KOPT-K1 (cell line): ENCODE measurements around the gene GXYLT2.
"Not testable (repeated sequence)": the region's sequence is repeated elsewhere in the genome, so short reads cannot be mapped to it uniquely, and the experiment has no call there.

Experiments
- H3K27ac ChIP-seq: fragments of 200-600 bp; sonication (generic); 2 replicates; pipeline ENCODE4 v1.5.1; 2016; ENCODE audit warnings: antibody characterized with exemption, mild to moderate bottlenecking, low read depth, low read length; ENCODE audit not compliant: poor library complexity, severe bottlenecking
- H3K36me3 ChIP-seq: fragments of 200-600 bp; sonication (generic); 2 replicates; pipeline ENCODE4 v1.5.1; 2017; ENCODE audit warnings: antibody characterized with exemption, mild to moderate bottlenecking, low read length, moderate library complexity; ENCODE audit not compliant: insufficient read depth
- H3K9me3 ChIP-seq: fragments of 200-600 bp; sonication (generic); 2 replicates; pipeline ENCODE4 v1.5.1; 2017; ENCODE audit warnings: antibody characterized with exemption, low read length, mild to moderate bottlenecking; ENCODE audit not compliant: insufficient read depth, poor library complexity, severe bottlenecking

GXYLT2 gene

GRCh38 chr3:72907131-72907711 is 19.4 kb downstream of the GXYLT2 start:
- no peaks in the 10 kb centered on the region for H3K9me3 ChIP-seq
- no peak overlapping the region for H3K27ac ChIP-seq
- H3K36me3 ChIP-seq: peaks cover 55% of the 10 kb centered on the region

GRCh38 chr3:72907731-72908620 is 20.1 kb downstream of the GXYLT2 start:
- H3K27ac ChIP-seq: no peak overlapping the region
- H3K9me3 ChIP-seq: no peaks in the 10 kb centered on the region
- H3K36me3 ChIP-seq: peaks cover 62% of the 10 kb centered on the region

- no peak overlapping the region for H3K27ac ChIP-seq
- peaks cover 72% of the 10 kb centered on the region for H3K36me3 ChIP-seq
- H3K9me3 ChIP-seq: no peaks in the 10 kb centered on the region
Observed at GRCh38 chr3:72909591-72909990, 21.7 kb downstream of the GXYLT2 start.

GRCh38 chr3:72912532-72912931 is 24.7 kb downstream of the GXYLT2 start:
- peaks cover 76% of the 10 kb centered on the region for H3K36me3 ChIP-seq
- H3K9me3 ChIP-seq: no peaks in the 10 kb centered on the region
- no peak overlapping the region for H3K27ac ChIP-seq

- peaks cover 69% of the 10 kb centered on the region for H3K36me3 ChIP-seq
- H3K9me3 ChIP-seq: no peaks in the 10 kb centered on the region
- no peak overlapping the region for H3K27ac ChIP-seq
Observed at GRCh38 chr3:72914383-72914782, 26.5 kb downstream of the GXYLT2 start.

GRCh38 chr3:72916250-72916649 is 28.4 kb downstream of the GXYLT2 start:
- H3K27ac ChIP-seq: no peak overlapping the region
- peaks cover 55% of the 10 kb centered on the region for H3K36me3 ChIP-seq
- H3K9me3 ChIP-seq: no peaks in the 10 kb centered on the region

GRCh38 chr3:72919520-72919919 is 31.7 kb downstream of the GXYLT2 start:
- Histone ChIP-seq H3K27ac (no peak overlapping the region), H3K36me3 (peaks cover 59% of the 10 kb centered on the region)

GRCh38 chr3:72924055-72924454 is 36.2 kb downstream of the GXYLT2 start:
- H3K36me3 ChIP-seq: peaks cover 80% of the 10 kb centered on the region
- peaks cover 15% of the 10 kb centered on the region for H3K9me3 ChIP-seq
- no peak overlapping the region for H3K27ac ChIP-seq

More at GRCh38 chr3:72919520-72919919, 31.7 kb downstream of the GXYLT2 start:
- no peaks in the 10 kb centered on the region for H3K9me3 ChIP-seq

- peaks cover 93% of the 10 kb centered on the region for H3K36me3 ChIP-seq
- H3K9me3 ChIP-seq: peaks cover 16% of the 10 kb centered on the region
- not testable (repeated sequence) for H3K27ac ChIP-seq
Observed at GRCh38 chr3:72928781-72929735, 41.2 kb downstream of the GXYLT2 start.

- no peak overlapping the region for H3K27ac ChIP-seq
- H3K9me3 ChIP-seq: peaks cover 16% of the 10 kb centered on the region
- H3K36me3 ChIP-seq: peaks cover 87% of the 10 kb centered on the region
Observed at GRCh38 chr3:72930754-72931153, 42.9 kb downstream of the GXYLT2 start.

GRCh38 chr3:72932416-72932815 is 44.6 kb downstream of the GXYLT2 start:
- no peak overlapping the region for H3K27ac ChIP-seq
- peaks cover 71% of the 10 kb centered on the region for H3K36me3 ChIP-seq
- peaks cover 16% of the 10 kb centered on the region for H3K9me3 ChIP-seq

GRCh38 chr3:72938471-72939265 is 50.8 kb downstream of the GXYLT2 start:
- H3K36me3 ChIP-seq: peaks cover 46% of the 10 kb centered on the region
- no peaks in the 10 kb centered on the region for H3K9me3 ChIP-seq
- no peak overlapping the region for H3K27ac ChIP-seq

- H3K9me3 ChIP-seq: no peaks in the 10 kb centered on the region
- H3K36me3 ChIP-seq: peaks cover 53% of the 10 kb centered on the region
Observed at GRCh38 chr3:72941245-72941644, 53.4 kb downstream of the GXYLT2 start.

GRCh38 chr3:72942427-72942826 is 54.6 kb downstream of the GXYLT2 start:
- Histone ChIP-seq H3K9me3 (no peaks in the 10 kb centered on the region), H3K27ac (no peak overlapping the region), H3K36me3 (peaks cover 57% of the 10 kb centered on the region)

More at GRCh38 chr3:72941245-72941644, 53.4 kb downstream of the GXYLT2 start:
- H3K27ac ChIP-seq: no peak overlapping the region
